Measurements from ENCODE around the gene TMEM74B.

Gene TMEM74B

GRCh38 chr20:1210501-1210900 is 25.7 kb upstream of the TMEM74B start:
- no peak for DNase-seq (ENCODE audit: low spot score)
- no peak for TF ChIP-seq CTCF (IDR thresholded peaks at IDR 0.05; ENCODE audit: borderline replicate concordance, control extremely low read depth, extremely low read depth, insufficient read depth, missing control alignments)
- in situ Hi-C loops (cut with MboI; ENCODE audit: low sequenced_read_pairs, unreplicated experiment): no loop called here

GRCh38 chr20:1209447-1210387 is 24.9 kb upstream of the TMEM74B start:
- in situ Hi-C loops (cut with MboI; ENCODE audit: low sequenced_read_pairs, unreplicated experiment): no loop called here
- TF ChIP-seq CTCF (IDR thresholded peaks at IDR 0.05; ENCODE audit: borderline replicate concordance, control extremely low read depth, extremely low read depth, insufficient read depth, missing control alignments): no peak
- no peak for DNase-seq (ENCODE audit: low spot score)

- DNase-seq (ENCODE audit: low spot score): no peak
- no peak for TF ChIP-seq CTCF (IDR thresholded peaks at IDR 0.05; ENCODE audit: borderline replicate concordance, control extremely low read depth, extremely low read depth, insufficient read depth, missing control alignments)
- in situ Hi-C loops (cut with MboI; ENCODE audit: low sequenced_read_pairs, unreplicated experiment): no loop called here
Measured at GRCh38 chr20:1207293-1207878, 22.6 kb upstream of the TMEM74B start.

GRCh38 chr20:1206366-1207148 is 21.8 kb upstream of the TMEM74B start:
- no peak for TF ChIP-seq CTCF (IDR thresholded peaks at IDR 0.05; ENCODE audit: borderline replicate concordance, control extremely low read depth, extremely low read depth, insufficient read depth, missing control alignments)
- in situ Hi-C loops (cut with MboI; ENCODE audit: low sequenced_read_pairs, unreplicated experiment): no loop called here
- DNase-seq (ENCODE audit: low spot score): no peak

- no peak for TF ChIP-seq CTCF (IDR thresholded peaks at IDR 0.05; ENCODE audit: borderline replicate concordance, control extremely low read depth, extremely low read depth, insufficient read depth, missing control alignments)
- in situ Hi-C loops (cut with MboI; ENCODE audit: low sequenced_read_pairs, unreplicated experiment): no loop called here
- no peak for DNase-seq (ENCODE audit: low spot score)
Measured at GRCh38 chr20:1205802-1206201, 21.0 kb upstream of the TMEM74B start.

GRCh38 chr20:1204576-1204975 is 19.8 kb upstream of the TMEM74B start:
- DNase-seq (ENCODE audit: low spot score): no peak
- in situ Hi-C loops (cut with MboI; ENCODE audit: low sequenced_read_pairs, unreplicated experiment): no loop called here
- TF ChIP-seq CTCF (IDR thresholded peaks at IDR 0.05; ENCODE audit: borderline replicate concordance, control extremely low read depth, extremely low read depth, insufficient read depth, missing control alignments): no peak
